DMS79 treated with DMSO at 0.1 percent for 48 hours (cell line): ENCODE results near the gene TRIM8.

Experiments used
- DNase-seq: peaks from one replicate; lab custom pipeline; 2025; lab: John Stamatoyannopoulos, UW

TRIM8 gene

GRCh38 chr10:102701796-102702195 is 57.5 kb downstream of the TRIM8 start:
- DNase-seq, result no peak

DNA sequence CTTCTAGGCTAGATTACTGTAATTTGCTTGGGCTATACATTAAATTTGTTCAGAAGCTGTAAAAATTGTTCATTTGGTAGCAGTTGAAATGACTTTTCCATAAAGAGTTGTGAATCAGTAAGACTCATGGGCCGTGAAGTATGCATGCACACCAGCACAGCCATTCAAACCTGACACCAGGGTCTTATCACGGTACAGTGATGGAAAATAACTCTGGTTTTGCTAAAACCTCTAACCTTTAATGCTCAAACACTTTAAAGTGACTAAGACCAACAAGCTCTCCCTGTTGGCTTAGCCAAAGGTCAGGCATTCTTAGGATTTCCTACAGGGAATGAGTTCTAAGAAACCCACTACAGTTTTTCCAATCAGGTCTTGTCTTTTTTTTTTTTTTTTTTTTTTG is 58.5 kb downstream of the TRIM8 start:
- no peak for DNase-seq

DNA sequence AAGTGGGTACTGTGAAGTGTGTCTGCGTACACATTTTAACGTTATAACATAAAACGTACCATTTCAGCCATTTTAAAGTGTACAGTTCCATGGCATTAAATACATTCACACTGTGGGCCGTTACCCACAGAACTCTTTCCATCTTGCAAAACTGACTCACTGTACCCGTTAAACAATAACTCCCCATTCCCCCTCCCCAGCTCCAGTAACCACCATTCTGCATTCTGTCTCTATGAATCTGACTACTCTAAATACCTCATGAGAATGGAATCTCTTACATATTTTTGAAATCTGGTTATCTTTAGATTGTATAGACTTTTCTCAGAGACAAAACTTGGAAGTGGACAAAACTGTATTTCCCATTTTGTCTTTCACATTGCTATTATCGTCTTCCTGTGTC is 60.6 kb downstream of the TRIM8 start:
- no peak for DNase-seq

DNA sequence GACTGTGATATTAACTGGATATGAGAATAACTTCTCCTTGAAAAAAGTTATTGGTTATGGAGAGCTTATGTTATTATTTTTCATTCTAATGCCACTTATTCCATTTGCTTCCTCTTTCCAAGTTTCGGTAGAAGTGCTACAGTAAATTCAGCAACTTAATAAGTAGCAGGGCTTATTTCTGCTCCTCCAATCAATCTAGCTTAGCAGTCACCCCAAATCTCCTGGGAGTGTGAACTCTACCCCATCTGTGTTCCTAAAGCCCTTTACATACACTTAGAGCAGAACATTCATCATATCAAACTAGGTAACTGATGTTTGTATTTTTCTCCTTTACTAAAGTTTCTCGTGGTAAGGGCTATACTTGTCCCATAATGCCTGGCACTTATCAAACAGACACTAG is 61.3 kb downstream of the TRIM8 start:
- DNase-seq, result no peak
